ENCODE data around the gene HSFX4.
"Not testable (repeated sequence)": the region's sequence is repeated elsewhere in the genome, so short reads cannot be mapped to it uniquely, and the experiment has no call there.

HSFX4 gene

DNA sequence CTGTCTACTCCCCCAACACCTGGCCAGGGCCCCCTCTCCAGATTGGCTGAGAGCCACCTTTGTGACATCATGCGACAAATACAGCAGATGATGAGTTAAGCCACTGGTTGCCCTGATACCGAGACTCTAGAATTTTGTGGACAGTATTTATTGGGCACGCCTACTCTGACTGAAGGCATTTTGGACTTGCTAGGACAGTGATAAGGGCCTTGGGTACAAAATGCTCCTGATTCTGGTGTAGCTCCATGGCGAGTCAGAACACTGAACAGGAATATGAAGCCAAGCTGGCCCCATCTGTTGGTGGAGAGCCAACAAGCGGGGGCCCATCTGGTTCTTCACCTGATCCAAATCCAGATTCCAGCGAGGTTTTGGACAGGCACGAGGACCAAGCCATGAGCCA lies at the start of gene HSFX4:
Gene HSFX4, plus strand, starts transcription at position 174 of the 400 bp plus-strand sequence. Its CDS starts 72 bp downstream, at position 246.
- not testable (repeated sequence) for H3K4me1 ChIP-seq (ENCODE audit: insufficient read depth, low read length); H3K9me3 ChIP-seq (ENCODE audit: control insufficient read depth, insufficient read depth, low read length); H3K9ac ChIP-seq (ENCODE audit: low read depth, low read length); H3K36me3 ChIP-seq (ENCODE audit: insufficient read depth, low read length)

DNA sequence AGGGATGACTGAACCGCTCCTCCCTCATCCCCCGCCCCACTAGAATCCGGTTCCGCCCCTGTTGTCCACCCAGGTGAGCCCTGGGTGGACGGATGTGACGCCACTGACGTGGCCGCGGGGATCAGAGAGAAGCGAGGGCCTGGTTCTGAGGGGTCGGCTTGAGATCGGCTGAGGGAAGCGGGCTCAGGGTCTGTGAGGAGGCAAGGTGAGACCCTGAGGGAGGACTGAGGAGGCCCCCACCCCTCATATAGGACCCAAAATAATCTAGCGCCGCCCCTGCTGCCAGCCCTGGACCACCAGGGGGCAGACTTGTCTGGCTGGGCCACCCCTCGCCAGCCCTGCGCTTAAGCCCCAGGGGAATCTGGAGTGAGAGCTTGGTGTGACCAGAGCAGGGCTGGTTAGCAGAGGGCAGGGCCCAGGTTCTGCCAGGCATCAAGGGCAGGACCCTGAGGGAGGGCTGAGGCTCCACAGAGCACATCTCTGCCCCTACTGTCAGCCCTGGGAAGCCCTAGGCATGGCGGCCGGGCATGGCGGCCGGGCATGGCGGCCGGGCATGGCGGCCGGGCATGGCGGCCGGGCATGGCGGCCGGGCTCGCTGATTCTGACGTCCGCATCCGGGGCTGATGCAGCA lies 48.2 kb upstream of the HSFX4 start, which contains the start of gene MAGEA8:
Gene MAGEA8, plus strand, starts transcription at position 103 of the 631 bp plus-strand sequence. CDS start 3,090 bp downstream, outside the sequence.
- 0 out of 2 replicates have a peak, but pooled peaks cover 3% of the 10 kb centered on the region for H3K4me1 ChIP-seq (ENCODE audit: insufficient read depth, low read length)
- H3K36me3 ChIP-seq (ENCODE audit: insufficient read depth, low read length) = no peaks in the 10 kb centered on the region
- no peak within 1 kb of the TSS for H3K9ac ChIP-seq (ENCODE audit: low read depth, low read length)
- no peaks in the 10 kb centered on the region for H3K9me3 ChIP-seq (ENCODE audit: control insufficient read depth, insufficient read depth, low read length)

DNA sequence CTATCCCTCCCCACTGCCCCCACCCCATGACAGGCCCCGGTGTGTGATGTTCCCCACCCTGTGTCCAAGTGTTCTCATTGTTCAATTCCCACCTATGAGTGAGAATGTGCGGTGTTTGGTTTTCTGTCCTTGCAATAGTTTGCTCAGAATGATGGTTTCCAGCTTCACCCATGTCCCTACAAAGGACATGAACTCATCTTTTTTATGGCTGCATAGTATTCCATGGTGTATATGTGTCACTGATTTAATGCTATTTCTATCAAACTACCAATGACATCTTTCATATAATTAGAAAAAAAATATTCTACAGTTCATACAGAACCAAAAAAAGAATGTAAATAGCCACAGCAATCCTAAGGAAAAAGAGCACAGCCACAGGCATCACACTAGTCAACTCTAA lies 38.5 kb upstream of the HSFX4 start:
- not testable (repeated sequence) for H3K9me3 ChIP-seq (ENCODE audit: control insufficient read depth, insufficient read depth, low read length); H3K36me3 ChIP-seq (ENCODE audit: insufficient read depth, low read length); H3K4me1 ChIP-seq (ENCODE audit: insufficient read depth, low read length); H3K9ac ChIP-seq (ENCODE audit: low read depth, low read length)

DNA sequence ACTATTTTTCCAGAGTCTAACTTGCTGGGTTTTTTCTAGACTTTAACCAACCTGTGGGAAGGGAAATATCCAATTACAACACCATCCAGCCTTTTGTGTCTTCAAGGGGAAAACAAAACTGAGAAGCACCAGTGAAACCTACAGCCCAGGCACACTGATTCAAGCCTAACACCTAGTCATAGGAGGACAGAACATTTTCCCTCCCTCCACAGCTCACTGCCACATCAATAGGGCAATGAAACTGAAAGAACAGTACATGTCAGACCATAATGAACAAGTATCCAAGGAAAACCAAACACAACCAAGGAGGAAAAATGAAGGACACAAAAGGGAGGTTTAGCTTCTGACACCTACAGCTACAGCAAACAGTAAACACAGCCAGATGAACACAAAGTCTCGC lies 30.8 kb upstream of the HSFX4 start:
- Histone ChIP-seq H3K9ac (ENCODE audit: low read depth, low read length) (no peak overlapping the region), H3K9me3 (ENCODE audit: control insufficient read depth, insufficient read depth, low read length) (peaks cover 4% of the 10 kb centered on the region), H3K36me3 (ENCODE audit: insufficient read depth, low read length) (no peaks in the 10 kb centered on the region), H3K4me1 (ENCODE audit: insufficient read depth, low read length) (peaks cover 7% of the 10 kb centered on the region)

DNA sequence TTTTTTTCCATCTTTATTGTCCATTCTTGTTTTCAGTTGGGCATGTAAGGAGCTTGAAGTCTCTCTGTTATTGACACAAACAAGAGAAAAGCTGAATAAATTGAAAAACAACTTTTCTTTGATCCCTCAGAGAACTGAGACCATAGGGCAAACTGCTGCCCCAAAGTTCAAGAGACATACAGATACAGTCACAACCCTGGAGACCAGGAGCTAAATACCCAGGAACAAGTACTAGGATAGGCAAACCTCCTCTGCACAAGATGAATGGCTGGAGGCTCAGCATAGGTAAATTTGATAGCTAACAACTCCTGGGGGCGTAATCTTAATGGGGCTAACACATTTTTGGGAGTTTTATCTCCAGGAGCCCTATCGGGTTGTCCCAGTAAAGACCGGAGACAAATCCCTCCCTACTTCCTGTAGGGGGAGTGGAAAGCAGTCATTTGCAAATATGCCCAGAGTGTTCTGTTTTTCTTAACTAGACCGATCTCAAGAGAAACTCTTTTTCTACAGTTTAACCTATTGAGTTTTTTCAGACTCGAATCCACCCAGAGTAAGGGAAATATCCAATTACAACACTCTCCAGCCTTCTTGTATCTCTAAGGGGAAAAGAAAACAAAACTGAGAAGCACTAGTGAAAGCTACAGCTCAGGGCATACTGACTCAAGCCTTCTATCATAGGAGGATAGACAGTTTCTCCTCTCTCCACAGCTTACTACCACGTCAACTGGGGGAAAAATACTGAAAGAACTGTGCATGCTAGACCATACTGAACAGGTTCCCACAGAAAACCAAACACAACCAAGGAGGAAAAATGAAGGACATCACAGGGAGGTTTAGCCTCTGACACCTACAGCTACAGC lies 25.3 kb upstream of the HSFX4 start:
- Histone ChIP-seq H3K9ac (ENCODE audit: low read depth, low read length) (peak overlapping the region; percentile 18; the same call in 1 of the 2 replicates), H3K36me3 (ENCODE audit: insufficient read depth, low read length) (no peaks in the 10 kb centered on the region), H3K9me3 (ENCODE audit: control insufficient read depth, insufficient read depth, low read length) (no peaks in the 10 kb centered on the region; the same call in 1 of the 2 replicates), H3K4me1 (ENCODE audit: insufficient read depth, low read length) (peaks cover 2% of the 10 kb centered on the region; the same call in 1 of the 2 replicates)

- Histone ChIP-seq H3K9ac (ENCODE audit: low read depth, low read length) (no peak overlapping the region), H3K4me1 (ENCODE audit: insufficient read depth, low read length) (peaks cover 2% of the 10 kb centered on the region; the same call in 1 of the 2 replicates), H3K9me3 (ENCODE audit: control insufficient read depth, insufficient read depth, low read length) (no peaks in the 10 kb centered on the region), H3K36me3 (ENCODE audit: insufficient read depth, low read length) (no peaks in the 10 kb centered on the region)
Measured at GRCh38 chrX:149908308-149908707, 21.1 kb upstream of the HSFX4 start.

DNA sequence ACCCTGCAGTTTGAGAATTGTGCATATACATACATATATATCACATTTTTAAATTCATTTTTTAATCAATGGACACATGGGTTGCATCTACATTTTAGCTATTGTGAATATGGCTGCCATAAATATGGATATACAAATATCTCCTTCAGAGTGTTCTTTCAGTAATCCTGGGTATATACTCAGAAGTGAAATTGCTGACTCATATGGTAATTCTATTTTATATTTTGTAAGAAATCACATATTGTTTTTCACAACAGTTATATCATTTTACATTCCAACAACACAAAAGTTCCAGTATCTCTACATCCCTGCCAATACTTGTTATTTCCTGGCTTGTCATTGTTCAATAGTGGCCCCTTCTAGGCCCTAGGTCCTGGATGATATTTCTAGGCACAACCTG lies 20.6 kb upstream of the HSFX4 start:
- Histone ChIP-seq H3K36me3 (ENCODE audit: insufficient read depth, low read length) (no peaks in the 10 kb centered on the region), H3K9ac (ENCODE audit: low read depth, low read length) (no peak overlapping the region), H3K4me1 (ENCODE audit: insufficient read depth, low read length) (peaks cover 2% of the 10 kb centered on the region; the same call in 1 of the 2 replicates), H3K9me3 (ENCODE audit: control insufficient read depth, insufficient read depth, low read length) (no peaks in the 10 kb centered on the region)

- no peaks in the 10 kb centered on the region; the same call in 1 of the 2 replicates for H3K4me1 ChIP-seq (ENCODE audit: insufficient read depth, low read length)
- no peaks in the 10 kb centered on the region for H3K9me3 ChIP-seq (ENCODE audit: control insufficient read depth, insufficient read depth, low read length)
- no peak overlapping the region for H3K9ac ChIP-seq (ENCODE audit: low read depth, low read length)
- H3K36me3 ChIP-seq (ENCODE audit: insufficient read depth, low read length) = no peaks in the 10 kb centered on the region
Measured at GRCh38 chrX:149909324-149910177, 19.8 kb upstream of the HSFX4 start.

DNA sequence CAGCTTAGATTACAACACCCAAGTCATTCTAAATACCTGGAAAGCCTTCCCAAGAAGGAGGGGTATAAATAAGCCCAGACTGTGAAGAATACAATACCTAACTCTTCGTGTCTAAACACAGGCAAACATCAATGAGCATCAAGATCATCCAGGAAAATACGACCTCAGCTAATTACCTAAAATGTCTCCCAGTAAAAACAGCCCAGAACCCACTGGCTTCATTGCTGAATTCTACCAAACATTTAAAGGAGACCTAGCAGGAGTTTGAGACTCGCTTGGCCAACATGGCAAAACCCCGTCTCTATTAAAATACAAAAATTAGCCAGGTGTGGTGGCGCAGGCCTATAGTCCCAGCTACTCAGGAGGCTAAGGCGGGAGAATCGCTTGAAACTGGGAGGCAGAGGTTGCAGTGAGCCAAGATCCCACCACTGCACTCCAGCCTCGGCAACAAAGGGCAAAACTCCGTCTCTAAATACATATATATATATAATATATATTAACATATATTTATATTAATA lies 19.1 kb upstream of the HSFX4 start:
- no peaks in the 10 kb centered on the region for H3K9me3 ChIP-seq (ENCODE audit: control insufficient read depth, insufficient read depth, low read length)
- H3K36me3 ChIP-seq (ENCODE audit: insufficient read depth, low read length) = no peaks in the 10 kb centered on the region
- H3K9ac ChIP-seq (ENCODE audit: low read depth, low read length) = no peak overlapping the region
- H3K4me1 ChIP-seq (ENCODE audit: insufficient read depth, low read length) = no peaks in the 10 kb centered on the region

DNA sequence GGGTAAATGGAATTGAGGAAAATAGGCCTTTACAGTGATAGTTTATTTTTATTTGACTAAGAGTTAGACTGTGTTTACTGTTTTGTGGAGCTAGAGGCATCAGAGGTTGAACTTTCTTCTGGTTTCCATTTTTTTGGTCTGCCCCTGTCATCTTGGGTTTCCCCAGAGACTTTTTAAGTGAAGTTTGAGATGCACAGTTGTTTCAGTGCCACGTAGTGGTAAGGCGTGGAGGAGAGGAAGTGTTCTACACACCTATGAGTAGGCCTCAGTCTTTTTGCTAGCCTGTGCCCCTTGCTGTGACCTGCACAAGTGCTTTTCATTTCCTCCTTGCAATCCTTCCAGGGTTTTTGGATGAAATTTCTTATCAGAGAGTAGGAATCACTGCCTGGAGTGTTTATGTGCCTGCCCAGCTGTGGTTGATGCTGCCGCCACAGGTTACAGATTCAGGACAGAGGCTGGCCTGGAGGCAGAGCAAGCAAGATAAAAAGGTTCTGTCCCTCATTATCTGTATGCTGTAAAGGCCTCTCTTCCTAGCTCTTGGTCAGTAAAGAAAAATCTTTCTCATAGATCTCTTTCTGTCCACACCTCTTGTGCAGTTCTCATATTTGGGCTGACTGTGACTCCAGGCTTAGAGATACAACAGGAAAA lies 12.5 kb upstream of the HSFX4 start:
- no peaks in the 10 kb centered on the region for H3K36me3 ChIP-seq (ENCODE audit: insufficient read depth, low read length)
- no peak overlapping the region for H3K9ac ChIP-seq (ENCODE audit: low read depth, low read length)
- no peaks in the 10 kb centered on the region for H3K4me1 ChIP-seq (ENCODE audit: insufficient read depth, low read length)
- no peaks in the 10 kb centered on the region for H3K9me3 ChIP-seq (ENCODE audit: control insufficient read depth, insufficient read depth, low read length)

DNA sequence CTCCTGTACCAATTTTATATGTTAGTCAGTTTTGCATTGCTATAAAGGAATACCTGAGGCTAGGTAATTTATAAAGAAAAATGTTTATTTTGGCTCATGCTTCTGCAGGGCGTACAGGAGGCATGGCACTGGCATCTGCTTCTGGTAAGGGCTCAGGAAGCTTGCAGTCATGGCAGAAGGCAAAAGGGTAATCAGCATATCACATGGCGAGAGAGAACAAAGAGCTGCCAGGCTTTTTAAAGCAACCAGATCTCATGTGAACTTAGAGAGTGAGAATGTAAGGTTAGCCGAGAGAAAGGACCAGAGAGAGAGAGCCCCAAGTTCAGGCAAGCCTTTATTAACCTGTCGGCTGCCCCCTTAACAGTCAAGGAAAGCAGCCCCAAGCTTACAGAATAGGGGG lies 5.5 kb upstream of the HSFX4 start:
- not testable (repeated sequence) for H3K9ac ChIP-seq (ENCODE audit: low read depth, low read length)

GRCh38 chrX:149924434-149924833 lies 4.9 kb upstream of the HSFX4 start:
- H3K36me3 ChIP-seq (ENCODE audit: insufficient read depth, low read length); H3K9ac ChIP-seq (ENCODE audit: low read depth, low read length); H3K9me3 ChIP-seq (ENCODE audit: control insufficient read depth, insufficient read depth, low read length); H3K4me1 ChIP-seq (ENCODE audit: insufficient read depth, low read length): not testable (repeated sequence)

More for the DNA sequence above, 5.5 kb upstream of the HSFX4 start:
- H3K9me3 ChIP-seq (ENCODE audit: control insufficient read depth, insufficient read depth, low read length); H3K36me3 ChIP-seq (ENCODE audit: insufficient read depth, low read length); H3K4me1 ChIP-seq (ENCODE audit: insufficient read depth, low read length): not testable (repeated sequence)

DNA sequence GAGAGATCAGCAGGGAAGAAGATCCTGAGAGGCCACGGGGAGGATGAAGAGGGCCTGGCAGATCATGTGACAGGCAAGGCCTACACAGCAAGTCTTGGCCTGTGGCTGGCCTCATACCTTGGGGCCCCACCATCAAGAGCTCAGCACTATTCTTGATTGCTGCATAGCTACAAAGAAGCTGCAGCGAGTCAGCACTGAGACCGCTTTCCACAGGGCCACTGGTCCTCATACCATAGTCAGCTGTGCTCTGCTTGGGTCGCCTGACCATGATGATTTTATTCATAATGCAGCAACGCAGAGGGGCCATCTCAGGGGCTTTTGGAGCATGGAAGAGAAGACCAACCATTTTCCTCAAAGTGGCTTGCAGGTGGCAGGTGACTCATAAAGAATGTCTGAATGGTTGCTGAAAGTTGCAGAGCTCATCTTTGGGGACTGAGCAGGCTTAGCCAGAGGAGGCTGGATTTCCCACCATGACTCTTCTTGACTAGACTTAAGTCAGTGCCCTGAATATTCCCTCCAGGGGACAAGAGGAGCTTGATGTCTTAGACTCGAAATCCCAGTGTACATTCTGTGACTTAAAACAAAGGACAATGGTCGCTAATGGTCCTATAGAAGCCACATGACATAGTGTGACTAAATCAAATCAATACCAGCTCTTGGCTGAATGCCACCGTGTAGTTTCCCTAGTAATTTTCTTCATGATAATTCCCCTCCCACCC lies 2.0 kb upstream of the HSFX4 start:
- H3K4me1 ChIP-seq (ENCODE audit: insufficient read depth, low read length); H3K9ac ChIP-seq (ENCODE audit: low read depth, low read length); H3K9me3 ChIP-seq (ENCODE audit: control insufficient read depth, insufficient read depth, low read length); H3K36me3 ChIP-seq (ENCODE audit: insufficient read depth, low read length): not testable (repeated sequence)

Data from ES-I3 (cell line).